Measurements from ENCODE around the gene COL27A1.

DNA sequence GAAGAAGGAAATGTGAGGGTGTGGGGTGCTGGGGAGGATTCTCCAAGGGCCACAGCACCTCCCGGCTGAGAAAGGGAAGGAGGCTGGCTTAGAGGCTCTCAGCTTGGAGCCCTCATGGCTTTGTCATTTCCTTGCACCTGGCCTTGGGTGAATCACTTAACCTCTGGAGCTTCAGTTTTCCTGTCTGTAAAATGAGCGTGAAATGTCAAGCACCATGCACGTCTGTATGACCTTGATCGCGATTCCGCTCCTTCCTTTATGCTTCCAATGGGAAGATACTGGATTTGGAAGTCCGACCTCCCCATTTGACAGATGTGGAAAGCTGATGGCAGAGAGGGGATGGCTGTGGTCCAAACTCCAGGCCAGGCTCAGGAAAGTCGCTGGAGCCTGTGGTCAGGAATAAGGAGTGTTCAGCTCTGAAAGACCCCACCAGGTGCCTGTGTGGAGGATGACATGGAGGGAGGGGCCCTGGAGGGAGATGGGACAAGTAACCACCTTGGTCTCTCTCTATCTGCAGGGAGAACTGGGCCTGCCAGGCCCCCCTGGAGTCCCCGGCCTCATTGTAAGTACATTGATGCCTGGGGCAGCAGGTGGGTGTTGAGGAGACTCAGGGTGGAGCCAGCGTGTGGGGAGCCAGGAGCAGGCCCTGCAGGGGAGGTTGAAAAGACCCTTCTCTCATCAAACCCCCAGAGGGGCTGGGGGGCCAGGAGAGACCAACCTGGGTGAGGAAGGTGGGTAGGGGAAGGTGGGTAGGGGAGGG, 66.5 kb downstream of the COL27A1 start:
- TF ChIP-seq, protein P1, sequence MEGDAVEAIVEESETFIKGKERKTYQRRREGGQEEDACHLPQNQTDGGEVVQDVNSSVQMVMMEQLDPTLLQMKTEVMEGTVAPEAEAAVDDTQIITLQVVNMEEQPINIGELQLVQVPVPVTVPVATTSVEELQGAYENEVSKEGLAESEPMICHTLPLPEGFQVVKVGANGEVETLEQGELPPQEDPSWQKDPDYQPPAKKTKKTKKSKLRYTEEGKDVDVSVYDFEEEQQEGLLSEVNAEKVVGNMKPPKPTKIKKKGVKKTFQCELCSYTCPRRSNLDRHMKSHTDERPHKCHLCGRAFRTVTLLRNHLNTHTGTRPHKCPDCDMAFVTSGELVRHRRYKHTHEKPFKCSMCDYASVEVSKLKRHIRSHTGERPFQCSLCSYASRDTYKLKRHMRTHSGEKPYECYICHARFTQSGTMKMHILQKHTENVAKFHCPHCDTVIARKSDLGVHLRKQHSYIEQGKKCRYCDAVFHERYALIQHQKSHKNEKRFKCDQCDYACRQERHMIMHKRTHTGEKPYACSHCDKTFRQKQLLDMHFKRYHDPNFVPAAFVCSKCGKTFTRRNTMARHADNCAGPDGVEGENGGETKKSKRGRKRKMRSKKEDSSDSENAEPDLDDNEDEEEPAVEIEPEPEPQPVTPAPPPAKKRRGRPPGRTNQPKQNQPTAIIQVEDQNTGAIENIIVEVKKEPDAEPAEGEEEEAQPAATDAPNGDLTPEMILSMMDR (IDR thresholded peaks at IDR 0.05): no peak
- TF ChIP-seq POLR2A (IDR thresholded peaks at IDR 0.05) (no peak), POLR2AphosphoS5 (IDR thresholded peaks at IDR 0.05) (no peak)
